ENCODE results near the gene MOV10L1. TPM values are rescaled to one million over a fixed set of nuclear protein-coding genes. Genes with fewer than 3 reads are reported as not detected.
"Not testable (repeated sequence)": the region's sequence is repeated elsewhere in the genome, so short reads cannot be mapped to it uniquely, and the experiment has no call there.

The MOV10L1 gene
- total RNA-seq, 2 experiments from 2014 or later, result 0.23 TPM; not detected in 1

DNA sequence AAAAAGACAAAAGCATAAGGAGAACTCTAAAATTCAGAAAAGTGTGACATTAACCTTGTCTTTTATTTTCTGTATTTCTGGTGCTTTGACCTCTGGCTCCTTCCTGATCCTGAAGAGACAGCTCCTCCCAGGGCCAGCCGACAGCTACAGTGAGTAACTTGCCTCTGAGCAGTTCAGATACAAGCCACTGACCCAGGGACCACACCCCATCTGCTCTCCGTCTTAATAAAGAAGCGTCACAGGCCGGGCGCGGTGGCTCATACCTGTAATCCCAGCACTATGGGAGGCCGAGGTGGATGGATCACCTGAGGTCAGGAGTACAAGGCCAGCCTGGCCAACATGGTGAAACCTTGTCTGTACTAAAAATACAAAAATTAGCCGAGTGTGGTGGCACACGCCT lies 11.0 kb upstream of the MOV10L1 start:
- CTCF ChIA-PET, result interaction anchor here (0.7 kb wide), 1 partner anchor 25 kb away, joined by 3 read pairs; no protein-coding TSS in a partner anchor
- H3K27me3 Mint-ChIP-seq, result no peaks in the 10 kb centered on the region
- H3K27ac Mint-ChIP-seq, result no peak overlapping the region

DNA sequence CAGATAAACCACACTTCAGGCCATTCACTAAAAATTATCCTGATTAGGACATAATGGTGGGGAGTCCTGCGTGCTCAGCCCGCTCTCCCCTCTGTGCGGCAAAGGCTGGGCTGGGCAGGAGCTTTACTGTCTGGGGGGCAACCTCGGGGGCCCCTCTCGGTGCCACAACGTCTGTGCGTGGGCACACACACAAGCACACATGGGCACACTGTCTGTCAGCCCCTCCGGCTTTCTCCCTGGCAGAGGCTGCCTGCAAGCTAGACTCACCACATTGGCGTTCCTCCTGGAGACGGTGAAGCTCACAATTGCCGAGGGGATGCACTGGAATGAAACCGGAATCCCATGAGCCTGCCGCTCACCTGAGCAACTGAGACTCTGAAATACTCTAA lies 9.7 kb upstream of the MOV10L1 start:
- no peaks in the 10 kb centered on the region for H3K9me3 Mint-ChIP-seq (ENCODE audit: low read depth)
- no peaks in the 10 kb centered on the region for H3K36me3 Mint-ChIP-seq
- DNase-seq (no peak), ATAC-seq (no peak)
- H3K4me3 Mint-ChIP-seq, result no peak overlapping the region
- no peaks in the 10 kb centered on the region for H3K27me3 Mint-ChIP-seq
- H3K27ac Mint-ChIP-seq, result no peak overlapping the region
- no peaks in the 10 kb centered on the region for H3K4me1 Mint-ChIP-seq
- CTCF ChIA-PET, result no interaction called here

More for the DNA sequence above, 11.0 kb upstream of the MOV10L1 start:
- Mint-ChIP-seq H3K4me3 (no peak overlapping the region), H3K4me1 (no peaks in the 10 kb centered on the region), H3K9me3 (ENCODE audit: low read depth) (no peaks in the 10 kb centered on the region), H3K36me3 (no peaks in the 10 kb centered on the region)
- DNase-seq, result no peak
- no peak for ATAC-seq

DNA sequence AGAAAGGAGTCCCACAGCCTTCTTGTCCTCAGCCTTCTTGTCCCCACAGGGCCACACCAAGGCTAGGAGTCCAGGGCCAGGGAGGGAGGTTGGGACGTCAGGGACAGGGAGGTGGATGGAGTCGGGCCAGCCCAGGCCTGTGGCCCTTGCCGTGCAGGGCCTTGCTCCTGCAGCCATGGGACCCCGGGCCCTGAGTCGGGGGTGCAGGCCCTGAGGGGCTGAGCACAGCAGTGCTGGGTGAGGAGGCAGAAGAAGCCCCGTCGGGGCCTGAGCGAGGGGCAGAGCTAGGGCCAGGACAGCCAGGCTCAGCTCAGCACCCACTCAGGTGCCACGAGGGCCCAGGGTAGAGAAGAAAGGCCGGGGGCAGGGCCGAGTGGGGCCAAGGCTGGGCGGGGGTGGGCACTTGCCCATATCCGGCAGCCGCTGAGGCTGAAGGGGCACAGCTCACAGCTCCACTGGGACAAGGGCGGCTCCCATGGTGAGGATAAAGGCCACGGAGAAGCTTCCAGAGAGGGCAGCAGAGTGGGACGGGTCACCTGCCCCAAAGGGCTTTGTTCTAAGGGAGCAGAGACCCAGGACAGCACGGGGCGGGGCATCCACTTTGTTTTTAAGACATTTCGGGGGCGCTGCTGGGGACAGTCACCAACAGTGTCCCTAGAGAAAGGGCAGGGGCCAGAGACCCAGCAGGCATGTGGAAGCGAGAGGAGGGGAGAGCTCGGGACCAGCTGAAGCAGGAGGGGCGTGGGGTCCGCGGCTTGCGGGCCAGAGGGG lies 8.2 kb upstream of the MOV10L1 start:
- H3K4me1 Mint-ChIP-seq, result peaks cover 2% of the 10 kb centered on the region
- peaks cover 2% of the 10 kb centered on the region for H3K9me3 Mint-ChIP-seq (ENCODE audit: low read depth)
- H3K4me3 Mint-ChIP-seq, result no peak overlapping the region
- peaks cover 2% of the 10 kb centered on the region for H3K36me3 Mint-ChIP-seq
- ATAC-seq, result no peak
- no peak overlapping the region for H3K27ac Mint-ChIP-seq
- H3K27me3 Mint-ChIP-seq, result no peaks in the 10 kb centered on the region
- CTCF ChIA-PET, result no interaction called here
- DNase-seq, result no peak

DNA sequence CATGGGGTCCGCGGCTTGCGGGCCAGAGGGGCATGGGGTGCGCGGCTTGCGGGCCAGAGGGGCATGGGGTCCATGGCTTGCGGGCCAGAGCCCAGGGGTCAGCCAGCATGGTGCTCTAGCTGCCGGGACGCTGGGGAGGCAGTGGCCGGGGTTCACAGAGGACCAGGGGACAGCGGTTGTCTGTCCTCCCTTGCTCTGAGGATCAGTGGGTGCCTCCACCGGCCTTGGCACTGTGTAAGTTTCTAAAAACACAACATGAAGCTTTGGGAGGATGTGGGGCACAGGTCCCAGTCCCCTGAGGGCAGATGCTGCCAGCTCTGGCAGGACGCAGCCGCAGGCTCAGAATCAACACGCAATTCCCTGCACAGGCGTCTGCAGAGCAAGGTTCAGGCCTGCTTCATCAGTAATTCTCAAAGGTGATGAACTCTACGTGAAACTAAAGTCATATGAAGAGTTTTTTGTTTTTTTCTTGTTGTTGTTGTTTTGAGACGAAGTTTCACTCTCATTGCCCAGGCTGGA lies 7.5 kb upstream of the MOV10L1 start:
- no peak for ATAC-seq
- no peak for DNase-seq
- Mint-ChIP-seq H3K36me3 (peaks cover 8% of the 10 kb centered on the region), H3K27me3 (no peaks in the 10 kb centered on the region), H3K4me3 (no peak overlapping the region), H3K4me1 (peaks cover 3% of the 10 kb centered on the region), H3K9me3 (ENCODE audit: low read depth) (peaks cover 8% of the 10 kb centered on the region), H3K27ac (no peak overlapping the region)
- CTCF ChIA-PET, result no interaction called here

DNA sequence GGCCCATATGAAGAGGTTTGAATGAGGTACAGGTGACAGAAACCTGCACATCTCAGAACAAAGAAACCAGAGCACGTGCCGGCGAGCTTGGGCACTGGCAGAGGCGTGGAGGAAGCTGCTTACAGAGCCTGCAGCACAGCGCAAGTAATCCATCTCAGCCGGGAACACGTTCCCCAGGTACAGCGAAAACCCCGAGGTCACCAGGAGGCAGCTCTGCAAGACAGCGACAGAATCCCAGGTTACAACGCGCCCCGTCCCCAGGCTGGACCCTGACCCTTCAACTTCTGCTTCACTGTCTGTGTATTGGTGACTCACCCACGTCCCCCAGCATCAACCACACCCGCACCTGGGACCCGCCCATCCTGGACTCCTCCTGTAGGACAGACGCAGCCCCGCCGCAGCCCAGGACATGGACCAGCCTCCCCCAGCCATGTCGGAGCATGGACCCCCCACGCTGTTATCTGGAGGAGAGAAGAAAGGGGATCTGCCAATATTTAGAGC lies 6.8 kb upstream of the MOV10L1 start:
- DNase-seq (no peak), ATAC-seq (no peak)
- Mint-ChIP-seq H3K27ac (no peak overlapping the region), H3K4me3 (no peak overlapping the region), H3K36me3 (peaks cover 11% of the 10 kb centered on the region), H3K27me3 (no peaks in the 10 kb centered on the region), H3K4me1 (peaks cover 3% of the 10 kb centered on the region), H3K9me3 (ENCODE audit: low read depth) (peaks cover 11% of the 10 kb centered on the region)
- CTCF ChIA-PET, result no interaction called here

DNA sequence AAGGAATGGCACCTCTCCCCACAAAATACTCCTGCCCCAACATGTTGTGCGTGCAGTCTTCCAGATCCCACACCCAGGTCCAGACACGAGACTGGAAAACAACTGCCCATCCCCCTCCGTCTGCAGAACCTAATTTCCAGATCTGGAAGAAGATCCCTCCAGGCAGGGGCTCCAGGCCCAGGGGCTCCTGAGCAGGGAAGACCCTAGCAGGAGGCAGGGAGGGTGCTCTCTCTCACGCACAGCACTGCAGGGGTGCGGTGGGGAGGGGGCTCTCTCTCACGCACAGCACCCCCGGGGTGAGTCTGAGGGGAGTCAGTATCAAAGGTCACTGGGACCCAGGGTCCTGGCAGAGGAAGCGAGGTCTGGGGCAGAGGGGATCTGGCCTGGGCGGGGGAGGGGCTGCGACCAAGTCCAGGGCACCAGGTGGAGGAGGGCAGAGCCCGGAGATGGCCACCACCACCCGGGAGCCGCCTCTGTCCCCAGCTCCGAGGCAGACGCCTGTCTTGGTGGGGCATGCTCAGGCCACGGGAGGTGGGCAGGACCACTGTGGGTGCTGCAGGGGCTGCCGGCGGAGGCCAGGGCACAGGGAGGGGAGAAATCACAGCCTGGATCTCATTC lies 6.2 kb upstream of the MOV10L1 start:
- no peaks in the 10 kb centered on the region for H3K27me3 Mint-ChIP-seq
- CTCF ChIA-PET, result interaction anchor here (2.3 to 3.2 kb wide), 2 partner anchors 53 to 153 kb away, joined by 8 to 9 read pairs; no protein-coding TSS in a partner anchor

DNA sequence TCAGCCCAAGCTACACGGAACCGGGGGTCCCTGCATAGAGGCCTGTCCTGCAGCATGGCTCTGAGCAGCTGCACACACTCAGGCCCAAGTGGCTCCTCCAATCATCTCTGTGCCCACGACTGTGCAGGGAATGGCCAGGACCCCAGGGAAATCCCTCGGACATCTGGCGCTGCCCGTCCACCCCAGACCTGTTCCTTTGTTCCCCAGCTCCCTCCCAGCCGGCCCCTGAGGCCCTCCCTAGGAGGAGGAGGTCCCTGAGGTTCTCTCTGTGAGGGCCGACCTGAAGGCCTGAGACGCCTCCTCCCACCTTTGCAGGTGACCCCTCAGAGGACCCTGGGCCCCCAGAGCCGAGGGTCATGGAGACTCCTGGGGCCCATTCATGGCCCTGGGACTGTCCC lies 5.7 kb upstream of the MOV10L1 start:
- Mint-ChIP-seq H3K27ac (no peak overlapping the region), H3K36me3 (peaks cover 12% of the 10 kb centered on the region), H3K9me3 (ENCODE audit: low read depth) (peaks cover 11% of the 10 kb centered on the region), H3K4me1 (peaks cover 3% of the 10 kb centered on the region), H3K4me3 (no peak overlapping the region), H3K27me3 (no peaks in the 10 kb centered on the region)
- ATAC-seq, result no peak
- CTCF ChIA-PET, result interaction anchor here (2.3 to 3.2 kb wide), 2 partner anchors 54 to 153 kb away, joined by 8 to 9 read pairs; no protein-coding TSS in a partner anchor
- no peak for DNase-seq

More for the DNA sequence above, 6.2 kb upstream of the MOV10L1 start:
- Mint-ChIP-seq H3K4me1 (peaks cover 3% of the 10 kb centered on the region), H3K4me3 (no peak overlapping the region), H3K9me3 (ENCODE audit: low read depth) (peaks cover 11% of the 10 kb centered on the region), H3K27ac (no peak overlapping the region), H3K36me3 (peaks cover 11% of the 10 kb centered on the region)
- DNase-seq, result no peak
- no peak for ATAC-seq

DNA sequence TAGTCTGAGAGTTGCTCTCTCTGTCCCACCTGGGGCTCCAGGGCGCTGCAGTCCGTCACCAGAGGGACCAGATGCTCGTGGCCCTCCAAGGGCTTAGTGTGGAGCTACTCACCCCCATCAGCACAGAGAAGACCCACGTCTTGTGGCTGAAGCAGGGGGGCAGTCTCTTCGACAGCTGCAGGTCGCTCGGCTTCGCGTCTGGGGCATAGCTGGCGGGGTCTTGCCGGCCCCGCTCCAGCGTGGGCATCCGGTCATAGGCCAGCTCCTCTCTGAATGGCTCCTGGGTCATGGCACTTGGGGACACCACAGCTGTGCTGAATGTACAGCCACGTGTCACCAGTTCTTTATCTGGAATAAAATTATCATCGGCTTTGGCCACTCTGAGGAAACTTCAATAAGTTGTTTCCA lies 5.2 kb upstream of the MOV10L1 start:
- Mint-ChIP-seq H3K36me3 (peaks cover 15% of the 10 kb centered on the region), H3K4me3 (no peak overlapping the region), H3K4me1 (peaks cover 3% of the 10 kb centered on the region), H3K27me3 (no peaks in the 10 kb centered on the region), H3K9me3 (ENCODE audit: low read depth) (peaks cover 15% of the 10 kb centered on the region), H3K27ac (no peak overlapping the region)
- ATAC-seq (no peak), DNase-seq (no peak)
- CTCF ChIA-PET, result interaction anchor here (0.5 to 3.2 kb wide), 5 partner anchors 21 to 154 kb away, joined by 3 to 9 read pairs (median 8); no protein-coding TSS in a partner anchor

DNA sequence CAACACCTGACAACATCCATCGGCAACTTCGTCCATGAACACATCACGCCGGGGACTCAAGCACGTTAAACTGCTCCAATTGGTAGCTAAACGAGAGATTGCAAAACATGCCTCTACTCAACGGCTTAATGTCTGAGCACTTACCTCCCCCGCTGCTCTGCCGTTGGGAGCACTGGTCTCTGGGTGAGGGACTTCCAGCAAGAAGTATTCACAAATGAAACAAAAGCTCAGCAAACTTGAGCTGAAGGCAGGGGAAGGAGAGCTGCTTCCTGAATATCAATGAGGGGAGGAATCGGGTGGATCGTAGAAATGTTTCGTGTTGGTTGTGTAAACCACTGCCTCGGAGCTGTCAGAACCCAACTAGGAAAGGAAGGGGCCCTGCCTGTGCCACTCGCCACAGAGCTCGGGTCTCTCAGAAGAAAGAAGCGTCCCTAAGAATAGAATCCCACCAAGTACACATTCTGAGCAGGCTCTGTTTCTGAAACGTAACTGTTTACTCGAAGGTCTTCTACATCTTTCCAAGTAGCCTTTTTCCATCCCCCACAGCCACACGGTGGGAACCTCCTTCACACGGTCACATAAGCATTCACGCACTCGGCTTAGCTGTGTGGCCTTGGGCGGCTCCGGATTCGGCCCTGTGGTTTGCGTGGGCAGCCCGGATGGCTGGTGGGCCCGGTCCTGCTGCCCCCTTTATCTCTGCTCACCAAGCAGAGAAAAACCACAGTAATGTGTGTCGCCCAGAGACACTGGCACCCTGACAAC lies 4.4 kb upstream of the MOV10L1 start, which contains the start of gene MLC1:
Gene MLC1 (minus strand): TSS at position 216 of the 762 bp plus-strand sequence. CDS start 524 bp downstream, outside the sequence.
- Mint-ChIP-seq H3K36me3 (peaks cover 15% of the 10 kb centered on the region), H3K27ac (no peak within 1 kb of the TSS), H3K4me1 (peaks cover 3% of the 10 kb centered on the region), H3K27me3 (no peaks in the 10 kb centered on the region), H3K4me3 (peak within 1 kb of the TSS; percentile 51), H3K9me3 (ENCODE audit: low read depth) (peaks cover 15% of the 10 kb centered on the region)
- CTCF ChIA-PET, result interaction anchor here (0.5 to 3.2 kb wide), 10 partner anchors 11 to 155 kb away, joined by 3 to 9 read pairs (median 3); no protein-coding TSS in a partner anchor
- ATAC-seq (no peak), DNase-seq (peak; percentile 48)

DNA sequence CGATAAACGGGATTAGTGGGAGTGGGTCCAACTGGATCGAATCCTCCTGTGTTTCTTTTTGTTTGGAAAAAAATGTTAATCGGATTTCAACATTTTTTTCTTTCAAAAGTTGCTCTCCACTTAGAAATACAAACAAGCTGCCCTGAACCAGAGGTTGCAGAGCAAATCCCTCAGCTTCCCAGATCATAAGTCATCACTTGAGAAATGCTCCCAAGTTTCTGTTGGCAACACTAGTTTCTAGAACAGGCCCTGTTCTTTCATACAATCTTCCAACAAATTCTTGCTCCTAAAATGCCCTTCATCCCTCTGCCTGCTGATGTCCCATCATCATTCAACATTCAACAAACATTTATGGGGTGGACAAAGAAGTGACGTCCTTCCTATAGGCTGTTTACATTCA lies 3.3 kb upstream of the MOV10L1 start:
- H3K4me1 Mint-ChIP-seq, result peaks cover 3% of the 10 kb centered on the region
- H3K27ac Mint-ChIP-seq, result no peak overlapping the region
- CTCF ChIA-PET, result interaction anchor here (0.8 to 3.2 kb wide), 3 partner anchors 17 to 156 kb away, joined by 3 to 9 read pairs (median 9); no protein-coding TSS in a partner anchor
- H3K27me3 Mint-ChIP-seq, result no peaks in the 10 kb centered on the region
- peaks cover 15% of the 10 kb centered on the region for H3K36me3 Mint-ChIP-seq
- no peak for DNase-seq
- peaks cover 15% of the 10 kb centered on the region for H3K9me3 Mint-ChIP-seq (ENCODE audit: low read depth)
- ATAC-seq, result no peak
- H3K4me3 Mint-ChIP-seq, result no peak overlapping the region

DNA sequence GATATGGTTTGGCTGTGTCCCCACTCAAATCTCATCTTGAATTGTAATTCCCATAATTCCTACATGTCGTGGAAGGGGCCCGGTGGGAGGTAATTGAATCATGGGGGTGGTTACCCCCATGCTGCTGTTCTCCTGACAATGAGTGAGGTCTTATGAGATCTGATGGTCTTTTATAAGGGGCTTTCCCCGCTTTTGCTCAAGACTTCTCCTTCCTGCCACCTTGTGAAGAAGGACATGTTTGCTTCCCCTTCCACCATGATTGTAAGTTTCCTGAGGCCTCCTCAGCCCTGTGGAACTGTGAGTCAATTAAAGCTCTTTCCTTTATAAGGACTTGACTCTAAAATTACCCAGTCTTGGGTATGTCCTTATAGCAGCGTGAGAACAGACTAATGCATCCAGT lies 2.8 kb upstream of the MOV10L1 start:
- CTCF ChIA-PET, result interaction anchor here (2.1 kb wide), 1 partner anchor 18 kb away, joined by 9 read pairs; no protein-coding TSS in a partner anchor
- H3K4me3 Mint-ChIP-seq, DNase-seq, H3K27ac Mint-ChIP-seq, ATAC-seq, H3K27me3 Mint-ChIP-seq, H3K4me1 Mint-ChIP-seq: not testable (repeated sequence)
- H3K36me3 Mint-ChIP-seq, result peaks cover 15% of the 10 kb centered on the region
- H3K9me3 Mint-ChIP-seq (ENCODE audit: low read depth), result peaks cover 15% of the 10 kb centered on the region

DNA sequence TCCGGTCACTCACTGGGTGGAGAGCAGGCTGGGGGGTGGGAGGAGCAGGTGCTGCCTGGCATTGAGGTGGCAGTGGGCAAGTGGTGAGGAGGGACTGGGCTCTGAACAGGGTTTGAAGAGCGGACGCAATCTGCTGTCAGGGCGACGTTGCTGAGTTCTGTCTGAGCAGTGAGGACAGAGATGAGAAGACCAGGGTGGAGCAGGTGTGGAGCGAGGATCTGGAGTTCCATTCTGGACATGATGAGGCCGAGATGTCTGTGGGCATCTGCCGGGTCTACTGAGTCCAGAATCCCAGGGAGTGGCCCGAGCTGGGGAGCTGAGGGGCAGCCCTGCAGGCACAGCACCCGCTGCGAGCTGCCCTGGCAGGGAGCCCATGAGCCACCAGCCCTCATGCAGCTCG lies 2.2 kb upstream of the MOV10L1 start:
- H3K27ac Mint-ChIP-seq, result no peak overlapping the region
- peaks cover 15% of the 10 kb centered on the region for H3K36me3 Mint-ChIP-seq
- no peaks in the 10 kb centered on the region for H3K27me3 Mint-ChIP-seq
- H3K4me3 Mint-ChIP-seq, result no peak overlapping the region
- no peak for DNase-seq
- peaks cover 3% of the 10 kb centered on the region for H3K4me1 Mint-ChIP-seq
- no peak for ATAC-seq
- CTCF ChIA-PET, result no interaction called here
- peaks cover 15% of the 10 kb centered on the region for H3K9me3 Mint-ChIP-seq (ENCODE audit: low read depth)

DNA sequence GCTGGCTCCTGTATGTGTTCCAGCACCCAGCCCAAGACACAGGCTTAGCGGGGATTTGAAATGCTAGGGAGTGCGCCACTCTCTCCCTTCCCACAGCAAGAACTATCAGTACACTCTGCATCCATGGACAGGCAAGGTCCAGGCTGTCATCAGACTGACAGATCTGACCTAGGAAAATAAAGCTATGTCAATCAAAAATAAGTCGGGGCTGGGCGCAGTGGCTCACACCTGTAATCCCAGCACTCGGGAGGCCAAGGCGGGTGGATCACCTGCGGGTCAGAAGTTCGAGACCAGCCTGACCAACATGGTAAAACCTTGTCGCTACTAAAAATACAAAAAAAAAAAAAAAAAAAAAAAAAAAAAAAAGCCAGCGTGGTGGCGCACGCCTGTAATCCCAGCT lies 1.7 kb upstream of the MOV10L1 start:
- H3K27ac Mint-ChIP-seq, result no peak overlapping the region
- peaks cover 15% of the 10 kb centered on the region for H3K9me3 Mint-ChIP-seq (ENCODE audit: low read depth)
- ATAC-seq (no peak), DNase-seq (no peak)
- CTCF ChIA-PET, result no interaction called here
- H3K36me3 Mint-ChIP-seq, result peaks cover 15% of the 10 kb centered on the region
- no peak overlapping the region for H3K4me3 Mint-ChIP-seq
- H3K27me3 Mint-ChIP-seq, result no peaks in the 10 kb centered on the region
- peaks cover 3% of the 10 kb centered on the region for H3K4me1 Mint-ChIP-seq

Data from activated CD8-positive, alpha-beta memory T cell treated with anti-CD3 and anti-CD28 coated beads, Interleukin-2, amount 10 ng/mL, durations not matched to agents 7 days and 5 days (primary cell).